GM12878 (cell line): ENCODE data around the gene NUBP1. TPM values are rescaled to one million over a fixed set of nuclear protein-coding genes. Genes with fewer than 3 reads are reported as not detected.

Experiments used
- ATAC-seq: fragments of 200-7000 bp; cut with Tn5 transposase; 3 replicates; pipeline ENCODE4 v1.9.1; 2020; ENCODE audit warnings: mild to moderate bottlenecking, moderate library complexity
- BruUV-seq: library from RNA; stranded (reverse); fragments of 400-500 nt; replicated peaks from 2 replicates; lab custom pipeline; 2021; lab: Mats Ljungman, UMichigan
- CTCF ChIA-PET: fragments of 300-600 bp; sonication (Branson Sonifier 250); formaldehyde crosslinking; extraction: SDS; loops from one replicate; lab custom pipeline; 2021; ENCODE audit warnings: inconsistent platforms; lab: Yijun Ruan, JAX
- POLR2A ChIA-PET: fragments of 350-600 bp; formaldehyde crosslinking; extraction: SDS; loops from one replicate; lab custom pipeline; 2021; ENCODE audit warnings: inconsistent platforms; lab: Charles Lee
- RAD21 ChIA-PET: fragments of 300-600 bp; sonication (Branson Sonifier 250); formaldehyde crosslinking; loops from one replicate; lab custom pipeline; 2023; ENCODE audit warnings: antibody characterized with exemption; ENCODE audit not compliant: unreplicated experiment; lab: Charles Lee
- SMC1A ChIA-PET: fragments of 300-600 bp; sonication (Branson Sonifier 250); formaldehyde crosslinking; loops from one replicate; lab custom pipeline; 2023; ENCODE audit not compliant: unreplicated experiment, uncharacterized antibody; lab: Charles Lee
- DNase-seq: peaks from one replicate; pipeline ENCODE4 v3.0.0-alpha.2; 2011; ENCODE audit warnings: low read depth, low spot score
- FAIRE-seq: peaks from 3 replicates; lab custom pipeline; 2011; peaks lifted over from hg19 to GRCh38; lab: Jason Lieb, UNC
- H2AFZ ChIP-seq: 2 replicates; pipeline ENCODE4 v1.6.0; 2011; ENCODE audit warnings: low read depth, low read length, control low read depth; ENCODE audit not compliant: control insufficient read depth
- H3K27ac ChIP-seq: 2 replicates; pipeline ENCODE4 v1.5.1; 2011; ENCODE audit warnings: control low read depth; ENCODE audit not compliant: control insufficient read depth, insufficient read depth
- H3K27me3 ChIP-seq, 2 experiments: replicated peaks in 1 of 2; 2 replicates each; pipeline versions ENCODE4 v1.6.0 to v1.6.1; 2011; ENCODE audit warnings: low read length in 1 of 2; ENCODE audit not compliant: control insufficient read depth in 2 of 2, insufficient read depth in 2 of 2
- H3K36me3 ChIP-seq, 2 experiments: 2 replicates each; pipeline ENCODE4 v1.5.1; 2011; ENCODE audit warnings: low read length in 1 of 2; ENCODE audit not compliant: control insufficient read depth in 2 of 2, insufficient read depth in 2 of 2
- H3K4me1 ChIP-seq: 2 replicates; pipeline ENCODE4 v1.6.1; 2011; ENCODE audit warnings: mild to moderate bottlenecking, low read length, moderate library complexity, mixed read lengths; ENCODE audit not compliant: control insufficient read depth, insufficient read depth
- H3K4me2 ChIP-seq: 2 replicates; pipeline ENCODE4 v1.6.0; 2011; ENCODE audit warnings: control low read depth; ENCODE audit not compliant: control insufficient read depth, insufficient read depth
- H3K4me3 ChIP-seq: fragments of 200-600 bp; sonication (generic); 2 replicates; pipeline ENCODE4 v1.5.1; 2016
- H3K79me2 ChIP-seq: 2 replicates; pipeline ENCODE4 v1.6.0; 2011; ENCODE audit warnings: low read length; ENCODE audit not compliant: control insufficient read depth, insufficient read depth
- H3K9ac ChIP-seq: 2 replicates; pipeline ENCODE4 v1.8.0; 2011; ENCODE audit warnings: low read length, control low read depth, mixed read lengths; ENCODE audit not compliant: control insufficient read depth, insufficient read depth
- H3K9me3 ChIP-seq: replicated peaks from 3 replicates; pipeline ENCODE4 v1.5.1; 2011; ENCODE audit warnings: mild to moderate bottlenecking, low read length; ENCODE audit not compliant: control insufficient read depth, insufficient read depth
- H4K20me1 ChIP-seq: 2 replicates; pipeline ENCODE4 v1.6.0; 2011; ENCODE audit not compliant: control insufficient read depth, insufficient read depth
- EED ChIP-seq: sonication (generic); IDR thresholded peaks from 2 replicates; pipeline ENCODE4 v1.6.1; 2016; ENCODE audit warnings: antibody characterized with exemption, low read depth
- SMARCA5 ChIP-seq: fragments of 450-650 bp; IDR thresholded peaks from 2 replicates; pipeline ENCODE4 v1.6.1; 2017; ENCODE audit warnings: mild to moderate bottlenecking
- ZNF217 ChIP-seq: fragments of 450-650 bp; IDR thresholded peaks from 2 replicates; pipeline ENCODE4 v1.6.1; 2017; ENCODE audit warnings: antibody characterized with exemption, mild to moderate bottlenecking
- WGBS: methylation state at CpG from one replicate; pipeline ENCODE4 v1.1.6; 2016; ENCODE audit warnings: low lambda C conversion rate; ENCODE audit not compliant: insufficient replicate concordance, insufficient coverage; ENCODE audit errors: missing lambda C conversion rate; 5-methylcytosine and 5-hydroxymethylcytosine counted together
- in situ Hi-C: fragments of 300-500 bp; cut with MboI; formaldehyde crosslinking; loops from 9 replicates; pipeline ENCODE4 v1.14.3; 2018; ENCODE audit warnings: mixed read lengths
- intact Hi-C: fragments of 100-400 bp; cut with micrococcal nuclease; formaldehyde crosslinking; loops from one replicate; pipeline ENCODE4 v1.14.2; 2022; ENCODE audit not compliant: unreplicated experiment
- polyA plus RNA-seq, 11 experiments: library from polyadenylated mRNA; depleted of rRNA in 4 of 11; unstranded in 6 of 11; stranded (reverse) in 5 of 11; fragments of >200 nt; fragmentation: Nextera tagmentation in 4 of 11; fragmentation: Illumina TruSeq in 1 of 11; extraction: Ambion mirVana in 4 of 11; extraction: Trizol in 1 of 11; gene quantifications; 1 replicate in 1 of 11; 2 replicates in 10 of 11; pipeline versions ENCODE4 v1.2.1 to v1.2.3, GENCODE V29; 2011 to 2016; ENCODE audit warnings: inconsistent platforms in 2 of 11, missing spikeins in 2 of 11, low read depth in 1 of 11
- total RNA-seq, 4 experiments: library from RNA; depleted of rRNA in 3 of 4; stranded (reverse); fragments of >200 nt in 3 of 4; fragmentation: Illumina TruSeq in 1 of 4; extraction: Trizol in 1 of 4; gene quantifications; 2 replicates each; pipeline versions ENCODE4 v1.2.1 to v1.2.3, GENCODE V29; 2013 to 2021
- TF ChIP-seq, protein P1 (sequence below), 3 experiments: IDR thresholded peaks in 2 of 3; conservative IDR thresholded peaks in 1 of 3; 2 replicates each; pipeline ENCODE4 v1.5.1; 2011; ENCODE audit warnings: low read depth in 3 of 3, low read length in 3 of 3, mild to moderate bottlenecking in 3 of 3, control low read depth in 2 of 3, moderate library complexity in 2 of 3, inconsistent platforms in 1 of 3, mixed read lengths in 1 of 3; ENCODE audit not compliant: control insufficient read depth in 2 of 3, insufficient read depth in 1 of 3; ENCODE audit errors: extremely low read depth in 1 of 3

The NUBP1 gene
- total and polyA plus RNA-seq, 10 of the 15 experiments (the other 5 are each of a cell fraction or from before 2014, with no cell fraction given) = 31.0 to 74.9 (median 58.3) TPM

DNA sequence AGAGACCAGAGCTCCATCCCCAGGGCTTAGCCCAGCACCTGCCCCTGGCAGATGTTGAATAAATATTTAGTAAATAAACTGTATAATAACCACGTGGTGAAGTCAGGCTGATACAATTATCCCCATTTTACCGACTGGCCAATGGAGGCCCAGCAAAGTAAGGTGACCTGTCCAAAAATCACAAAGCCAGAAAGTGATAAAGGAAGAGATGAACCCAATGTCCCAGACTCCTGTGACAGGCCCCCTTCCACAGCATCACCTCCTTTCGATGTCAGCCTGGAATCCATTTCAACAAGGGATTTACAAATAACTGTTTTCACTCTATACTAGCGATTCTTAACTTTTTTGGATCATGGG is 69.4 kb downstream of the NUBP1 start:
- Histone ChIP-seq H3K79me2 (no peaks in the 10 kb centered on the region), H3K27me3 (no peaks in the 10 kb centered on the region), H3K9ac (peak overlapping the region; percentile 42; the same call in 1 of the 2 replicates), H3K9me3 (peaks cover 6% of the 10 kb centered on the region), H3K4me3 (no peak overlapping the region), H4K20me1 (no peaks in the 10 kb centered on the region), H3K4me2 (peak overlapping the region; percentile 66), H2AFZ (no peak overlapping the region; the same call in 1 of the 2 replicates), H3K27ac (peak overlapping the region; percentile 84), H3K36me3 (peaks cover 0 to 2% of the 10 kb centered on the region in 2 experiments; a peak in 1 of 4 replicates), H3K4me1 (peaks cover 38% of the 10 kb centered on the region)
- TF ChIP-seq, protein P1, sequence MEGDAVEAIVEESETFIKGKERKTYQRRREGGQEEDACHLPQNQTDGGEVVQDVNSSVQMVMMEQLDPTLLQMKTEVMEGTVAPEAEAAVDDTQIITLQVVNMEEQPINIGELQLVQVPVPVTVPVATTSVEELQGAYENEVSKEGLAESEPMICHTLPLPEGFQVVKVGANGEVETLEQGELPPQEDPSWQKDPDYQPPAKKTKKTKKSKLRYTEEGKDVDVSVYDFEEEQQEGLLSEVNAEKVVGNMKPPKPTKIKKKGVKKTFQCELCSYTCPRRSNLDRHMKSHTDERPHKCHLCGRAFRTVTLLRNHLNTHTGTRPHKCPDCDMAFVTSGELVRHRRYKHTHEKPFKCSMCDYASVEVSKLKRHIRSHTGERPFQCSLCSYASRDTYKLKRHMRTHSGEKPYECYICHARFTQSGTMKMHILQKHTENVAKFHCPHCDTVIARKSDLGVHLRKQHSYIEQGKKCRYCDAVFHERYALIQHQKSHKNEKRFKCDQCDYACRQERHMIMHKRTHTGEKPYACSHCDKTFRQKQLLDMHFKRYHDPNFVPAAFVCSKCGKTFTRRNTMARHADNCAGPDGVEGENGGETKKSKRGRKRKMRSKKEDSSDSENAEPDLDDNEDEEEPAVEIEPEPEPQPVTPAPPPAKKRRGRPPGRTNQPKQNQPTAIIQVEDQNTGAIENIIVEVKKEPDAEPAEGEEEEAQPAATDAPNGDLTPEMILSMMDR (IDR thresholded peaks at IDR 0.05 in 2 of 3, conservative IDR thresholded peaks at IDR 0.05 in 1 of 3; ENCODE audit: control insufficient read depth in 2 of 3, extremely low read depth in 1 of 3, insufficient read depth in 1 of 3, low read depth in 3 of 3, low read length in 3 of 3) = no peak
- TF ChIP-seq ZNF217 (peak; percentile 54), EED (no peak), SMARCA5 (peak; percentile 72; the same call in 1 of the 2 replicates)
- DNase-seq (no peak), ATAC-seq (no peak), FAIRE-seq (peak; percentile 47)
- RAD21 ChIA-PET = interaction anchor here (0.9 to 1.1 kb wide), 7 partner anchors 8 to 69 kb away, joined by 3 to 5 read pairs (median 3); partner anchors contain the start of gene NUBP1
- BruUV-seq = no TSS peak
- SMC1A ChIA-PET = interaction anchor here (1.0 to 1.1 kb wide), 4 partner anchors 20 to 65 kb away, joined by 3 to 4 read pairs (median 4); no protein-coding TSS in a partner anchor
- intact Hi-C loops = loop anchor here (2.0 kb wide), 2 partner anchors 64 to 74 kb away; partner anchors contain the start of gene CIITA
- CTCF ChIA-PET = interaction anchor here (1.0 kb wide), 1 partner anchor 65 kb away, joined by 5 read pairs; no protein-coding TSS in a partner anchor
- in situ Hi-C loops = no loop called here
- 36% methylated on average over 4 of the region's 4 CpGs for WGBS
- POLR2A ChIA-PET = interaction anchor here (0.7 to 1.1 kb wide), 2 partner anchors 63 to 967 kb away, joined by 3 to 4 read pairs; partner anchors contain the start of gene CIITA
